CD4-positive, alpha-beta T cell (primary cell): ENCODE results near the gene PELI2. TPM values are rescaled to one million over a fixed set of nuclear protein-coding genes. Genes with fewer than 3 reads are reported as not detected.
A peak's percentile ranks its signal among the peaks of the same experiment; 100 is the strongest.

Experiments used
- ATAC-seq: fragments of 200-7000 bp; cut with Tn5 transposase; one replicate; pipeline ENCODE4 v1.10.0; 2022; ENCODE audit warnings: mild to moderate bottlenecking; ENCODE audit not compliant: poor library complexity
- CTCF ChIA-PET: fragments of 350-600 bp; sonication (Branson Sonifier 250); formaldehyde crosslinking; loops from one replicate; lab custom pipeline; 2021; ENCODE audit warnings: antibody characterized with exemption, inconsistent platforms; lab: Charles Lee
- POLR2A ChIA-PET: fragments of 350-600 bp; sonication (Branson Sonifier 250); formaldehyde crosslinking; loops from one replicate; lab custom pipeline; 2021; ENCODE audit warnings: antibody characterized with exemption, inconsistent platforms; lab: Charles Lee
- DNase-seq, 14 experiments: peaks; one replicate each; pipeline ENCODE4 v3.0.0-alpha.2; 2013 to 2020; ENCODE audit warnings: mixed read lengths in 2 of 14
- H3K27ac ChIP-seq, 2 donors: one replicate each; pipeline versions ENCODE4 v1.5.1 to v1.7.0; 2013; ENCODE audit warnings: low read length in 2 of 2, low read depth in 1 of 2, mild to moderate bottlenecking in 1 of 2
- H3K27me3 ChIP-seq, 2 experiments: 1 replicate in 1 of 2; 2 replicates in 1 of 2; pipeline versions ENCODE4 v1.6.1 to v1.7.0; 2013; ENCODE audit warnings: low read length in 2 of 2, control low read depth in 1 of 2, mild to moderate bottlenecking in 1 of 2, moderate library complexity in 1 of 2; ENCODE audit not compliant: insufficient read depth in 2 of 2, control insufficient read depth in 1 of 2
- H3K36me3 ChIP-seq: one replicate; pipeline ENCODE4 v1.6.1; 2013; ENCODE audit warnings: low read length, control low read depth; ENCODE audit not compliant: insufficient read depth
- H3K4me1 ChIP-seq: one replicate; pipeline ENCODE4 v1.6.1; 2013; ENCODE audit warnings: low read length, control low read depth; ENCODE audit not compliant: insufficient read depth
- H3K4me3 ChIP-seq: one replicate; pipeline ENCODE4 v1.5.1; 2013; ENCODE audit warnings: mild to moderate bottlenecking, low read length, moderate library complexity
- H3K9me3 ChIP-seq, 2 experiments: 1 replicate in 1 of 2; 2 replicates in 1 of 2; pipeline versions ENCODE4 v1.6.1 to v1.7.0; 2013; ENCODE audit warnings: low read length in 2 of 2, mild to moderate bottlenecking in 2 of 2, control low read depth in 1 of 2, moderate library complexity in 1 of 2; ENCODE audit not compliant: control insufficient read depth in 1 of 2, insufficient read depth in 1 of 2
- H3K27ac Mint-ChIP-seq: one replicate; pipeline ENCODE4 v1.8.0; 2020; ENCODE audit warnings: mixed read lengths
- H3K27me3 Mint-ChIP-seq: one replicate; pipeline ENCODE4 v1.8.0; 2021; ENCODE audit warnings: mixed read lengths
- H3K36me3 Mint-ChIP-seq: one replicate; pipeline ENCODE4 v1.8.0; 2021; ENCODE audit warnings: low read depth, mixed read lengths
- H3K4me1 Mint-ChIP-seq: one replicate; pipeline ENCODE4 v1.8.0; 2021; ENCODE audit warnings: low read depth, mixed read lengths
- H3K4me3 Mint-ChIP-seq: one replicate; pipeline ENCODE4 v1.8.0; 2020; ENCODE audit warnings: mild to moderate bottlenecking, mixed read lengths
- H3K9me3 Mint-ChIP-seq: one replicate; pipeline ENCODE4 v1.8.0; 2020; ENCODE audit warnings: mixed read lengths
- intact Hi-C, 2 experiments: fragments of 100-400 bp; cut with DNase I in 1 of 2; cut with micrococcal nuclease in 1 of 2; formaldehyde crosslinking; loops; one replicate each; pipeline versions ENCODE4 v1.15.1 to v1.9.0; 2023 to 2025; cut with DNase I, micrococcal nuclease
- total RNA-seq, 174 experiments: library from RNA in 2 of 174; stranded (reverse) in 2 of 174; gene quantifications; one replicate each; pipeline ENCODE4 v1.2.3 and lab custom pipeline; 2021 to 2026
- TF ChIP-seq, protein P1 (sequence below): fragments of 200-600 bp; IDR thresholded peaks from one replicate; pipeline ENCODE4 v1.8.0; 2022; ENCODE audit warnings: antibody characterized with exemption, mild to moderate bottlenecking

PELI2 gene
- total RNA-seq, 2 experiments from 2014 or later = 12.2 to 15.9 TPM

DNA sequence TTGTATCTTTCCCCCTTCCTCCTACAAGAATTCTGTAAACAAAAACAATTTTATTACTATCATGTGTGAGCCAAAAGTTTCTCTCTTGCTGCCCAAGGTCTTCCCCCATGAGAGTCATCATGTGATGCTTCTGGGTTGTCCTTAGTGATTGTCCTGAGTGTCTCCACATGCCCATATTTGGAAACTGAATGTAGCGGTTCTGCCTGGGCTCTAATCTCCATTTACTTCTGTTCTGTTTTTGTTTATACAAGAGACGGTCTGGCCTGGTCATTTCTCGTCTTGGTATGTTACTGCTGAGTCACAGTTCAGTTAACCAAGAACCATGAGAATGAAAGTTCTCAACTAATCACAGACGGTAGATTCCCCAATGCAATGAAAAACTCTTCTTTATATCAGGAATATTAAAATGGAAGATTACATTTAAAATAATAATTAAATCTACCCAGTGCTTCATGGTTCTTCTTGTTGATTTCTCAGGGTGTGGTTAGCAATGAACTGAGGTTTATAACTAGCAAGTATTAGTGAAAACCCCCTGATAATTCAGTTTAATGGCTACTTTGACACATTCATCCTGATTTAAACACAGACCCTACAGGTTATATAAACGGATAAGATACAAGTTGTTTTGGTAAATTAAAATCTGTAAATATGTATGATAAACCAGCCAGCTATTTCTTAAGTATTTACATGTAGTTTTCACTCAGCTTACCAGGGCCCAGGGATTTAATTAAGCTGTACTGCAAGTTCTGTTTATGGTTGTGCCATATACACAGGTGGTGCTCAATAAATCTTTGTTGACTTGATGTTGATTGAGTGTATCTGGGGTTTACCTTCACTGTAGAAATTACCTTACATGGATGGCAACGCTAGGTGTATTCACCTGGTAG lies 81.1 kb downstream of the PELI2 start:
- Mint-ChIP-seq H3K36me3 (no peaks in the 10 kb centered on the region), H3K27ac (no peak overlapping the region), H3K9me3 (no peaks in the 10 kb centered on the region), H3K27me3 (no peaks in the 10 kb centered on the region), H3K4me3 (no peak overlapping the region), H3K4me1 (peaks cover 19% of the 10 kb centered on the region)
- ATAC-seq (no peak), DNase-seq (peak in 2 of 14 experiments; percentile 17 to 34)
- no peaks in the 10 kb centered on the region for H3K36me3 ChIP-seq
- H3K4me3 ChIP-seq = no peak overlapping the region
- no peaks in the 10 kb centered on the region for H3K9me3 ChIP-seq
- peaks cover 11% of the 10 kb centered on the region for H3K4me1 ChIP-seq
- no peak overlapping the region for H3K27ac ChIP-seq
- ChIA-PET CTCF (no interaction called here), POLR2A (interaction anchor here (0.6 kb wide), 1 partner anchor 152 kb away, joined by 3 read pairs; no protein-coding TSS in a partner anchor)
- TF ChIP-seq, protein P1, sequence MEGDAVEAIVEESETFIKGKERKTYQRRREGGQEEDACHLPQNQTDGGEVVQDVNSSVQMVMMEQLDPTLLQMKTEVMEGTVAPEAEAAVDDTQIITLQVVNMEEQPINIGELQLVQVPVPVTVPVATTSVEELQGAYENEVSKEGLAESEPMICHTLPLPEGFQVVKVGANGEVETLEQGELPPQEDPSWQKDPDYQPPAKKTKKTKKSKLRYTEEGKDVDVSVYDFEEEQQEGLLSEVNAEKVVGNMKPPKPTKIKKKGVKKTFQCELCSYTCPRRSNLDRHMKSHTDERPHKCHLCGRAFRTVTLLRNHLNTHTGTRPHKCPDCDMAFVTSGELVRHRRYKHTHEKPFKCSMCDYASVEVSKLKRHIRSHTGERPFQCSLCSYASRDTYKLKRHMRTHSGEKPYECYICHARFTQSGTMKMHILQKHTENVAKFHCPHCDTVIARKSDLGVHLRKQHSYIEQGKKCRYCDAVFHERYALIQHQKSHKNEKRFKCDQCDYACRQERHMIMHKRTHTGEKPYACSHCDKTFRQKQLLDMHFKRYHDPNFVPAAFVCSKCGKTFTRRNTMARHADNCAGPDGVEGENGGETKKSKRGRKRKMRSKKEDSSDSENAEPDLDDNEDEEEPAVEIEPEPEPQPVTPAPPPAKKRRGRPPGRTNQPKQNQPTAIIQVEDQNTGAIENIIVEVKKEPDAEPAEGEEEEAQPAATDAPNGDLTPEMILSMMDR = no peak
- intact Hi-C loops = no loop called here
- no peaks in the 10 kb centered on the region for H3K27me3 ChIP-seq

DNA sequence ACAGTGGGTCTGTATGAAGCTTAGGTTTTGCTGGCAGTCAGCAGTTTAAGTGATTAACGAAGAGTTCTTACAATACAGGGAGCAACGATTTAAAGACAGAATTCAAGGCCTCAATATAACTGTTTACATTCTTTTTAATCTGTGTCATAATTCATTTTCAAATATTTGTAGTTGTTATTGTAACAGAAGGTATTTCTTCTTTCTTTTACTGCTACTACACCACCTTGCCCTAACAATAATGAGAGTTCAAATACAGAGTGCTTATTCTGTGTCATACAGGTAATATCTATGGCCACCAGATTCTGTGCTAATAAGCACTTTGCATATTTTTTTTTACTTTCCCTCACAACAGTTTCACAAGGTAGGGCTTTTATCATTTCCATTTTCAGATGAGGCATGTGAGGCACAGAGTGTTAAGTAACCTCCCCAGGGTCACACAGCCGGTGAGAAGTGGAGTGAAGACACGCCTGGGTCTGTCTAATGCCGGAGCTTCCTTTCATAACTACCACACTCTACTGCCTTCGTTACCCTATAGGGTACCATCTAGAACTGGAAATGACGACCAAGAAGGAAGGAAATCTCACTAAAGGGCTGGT lies 81.9 kb downstream of the PELI2 start:
- CTCF ChIA-PET = no interaction called here

DNA sequence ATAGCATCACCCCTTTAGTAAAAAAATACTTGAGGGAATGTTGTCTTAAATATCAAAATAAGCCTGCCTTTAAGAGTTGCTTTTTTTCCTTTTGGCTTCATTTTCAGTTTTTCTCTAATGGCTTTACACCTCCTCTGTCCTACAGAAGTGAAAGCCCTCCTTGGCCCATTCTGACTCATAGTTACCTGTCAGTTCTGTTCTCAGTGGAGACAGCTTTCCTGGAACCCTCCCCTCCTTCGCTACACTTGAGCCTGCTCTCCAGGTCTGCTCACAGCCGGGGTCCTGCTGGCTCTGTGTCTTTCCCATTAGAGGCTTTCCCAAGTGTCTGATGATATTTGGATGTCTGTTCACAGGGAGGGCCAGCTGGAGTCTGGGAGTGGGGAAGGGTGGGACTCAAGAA lies 84.0 kb downstream of the PELI2 start:
- H3K4me1 ChIP-seq = no peaks in the 10 kb centered on the region
- no peaks in the 10 kb centered on the region for H3K9me3 ChIP-seq
- ChIA-PET CTCF (no interaction called here), POLR2A (no interaction called here)
- Mint-ChIP-seq H3K36me3 (no peaks in the 10 kb centered on the region), H3K4me1 (no peaks in the 10 kb centered on the region), H3K9me3 (no peaks in the 10 kb centered on the region), H3K27me3 (no peaks in the 10 kb centered on the region), H3K4me3 (no peak overlapping the region), H3K27ac (no peak overlapping the region)
- DNase-seq (no peak), ATAC-seq (no peak)
- H3K27ac ChIP-seq = no peak overlapping the region
- no peak overlapping the region for H3K4me3 ChIP-seq
- H3K36me3 ChIP-seq = no peaks in the 10 kb centered on the region
- TF ChIP-seq, protein P1 = no peak
- no peaks in the 10 kb centered on the region for H3K27me3 ChIP-seq
- intact Hi-C loops = no loop called here

More for the DNA sequence above, 81.9 kb downstream of the PELI2 start:
- no peaks in the 10 kb centered on the region for H3K27me3 ChIP-seq
- intact Hi-C loops = no loop called here
- TF ChIP-seq, protein P1 = no peak
- H3K4me1 Mint-ChIP-seq = peaks cover 11% of the 10 kb centered on the region
- no peak for DNase-seq
- H3K27ac ChIP-seq = no peak overlapping the region
- POLR2A ChIA-PET = no interaction called here
- H3K27ac Mint-ChIP-seq = no peak overlapping the region
- no peaks in the 10 kb centered on the region for H3K9me3 ChIP-seq
- H3K27me3 Mint-ChIP-seq = no peaks in the 10 kb centered on the region
- H3K36me3 ChIP-seq = no peaks in the 10 kb centered on the region
- H3K9me3 Mint-ChIP-seq = no peaks in the 10 kb centered on the region
- H3K4me3 ChIP-seq = no peak overlapping the region
- H3K4me1 ChIP-seq = peaks cover 8% of the 10 kb centered on the region
- ATAC-seq = no peak
- H3K4me3 Mint-ChIP-seq = no peak overlapping the region
- H3K36me3 Mint-ChIP-seq = no peaks in the 10 kb centered on the region
